ENCODE results near the gene NEBL. TPM values are rescaled to one million over a fixed set of nuclear protein-coding genes. Genes with fewer than 3 reads are reported as not detected.

The NEBL gene
- total RNA-seq, 1 experiment from 2014 or later, result 55.2 TPM

DNA sequence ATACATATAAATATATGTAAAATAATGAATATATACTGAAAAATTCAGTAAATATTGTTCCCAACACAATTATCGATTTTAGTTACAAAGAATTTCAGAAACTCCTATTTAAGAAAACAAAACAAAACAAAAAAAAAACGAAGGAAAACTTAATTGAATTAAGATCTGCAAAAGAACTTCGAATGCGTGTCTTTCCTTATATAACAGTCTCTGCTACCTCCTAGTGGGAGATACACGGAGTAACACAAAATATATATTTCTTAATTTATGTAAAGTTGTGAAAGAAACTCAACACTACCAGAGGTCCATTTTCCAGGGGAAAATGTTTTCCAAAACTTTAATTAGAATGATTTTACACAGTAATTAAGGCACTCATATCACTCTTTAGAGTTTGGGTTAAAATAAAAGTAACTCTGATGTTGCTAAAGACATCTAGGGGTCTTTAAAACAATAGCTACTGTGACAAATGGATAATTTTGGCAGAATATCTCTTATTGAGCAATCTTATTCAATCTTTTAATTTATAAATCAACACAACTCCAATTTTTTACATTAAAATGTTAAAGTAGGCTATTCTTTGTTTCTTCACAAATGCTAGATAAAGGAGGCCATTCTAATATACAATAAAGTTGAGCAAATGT is 41.6 kb downstream of the NEBL start:
- Histone ChIP-seq H3K9me3 (no peaks in the 10 kb centered on the region), H3K36me3 (ENCODE audit: control insufficient read depth, insufficient read depth, low read length) (no peaks in the 10 kb centered on the region), H3K27me3 (replicated peaks; ENCODE audit: control insufficient read depth, insufficient read depth, low read length) (no peaks in the 10 kb centered on the region), H3K4me1 (no peaks in the 10 kb centered on the region), H3K4me3 (ENCODE audit: low read depth, low read length) (no peak overlapping the region)
- BruUV-seq (replicated peaks), result no TSS peak
- no peaks in the 10 kb centered on the region for H3K36me3 Mint-ChIP-seq (ENCODE audit: insufficient read depth, unreplicated experiment)
- no peak overlapping the region for H3K27ac Mint-ChIP-seq (ENCODE audit: unreplicated experiment)
- CTCF ChIA-PET, result no interaction called here
- DNase-seq, result no peak
- intact Hi-C loops (cut with micrococcal nuclease; ENCODE audit: unreplicated experiment), result loop anchor here (1.0 to 5.0 kb wide), 3 partner anchors 317 to 1443 kb away; no protein-coding TSS in a partner anchor
- TF ChIP-seq, protein P1, sequence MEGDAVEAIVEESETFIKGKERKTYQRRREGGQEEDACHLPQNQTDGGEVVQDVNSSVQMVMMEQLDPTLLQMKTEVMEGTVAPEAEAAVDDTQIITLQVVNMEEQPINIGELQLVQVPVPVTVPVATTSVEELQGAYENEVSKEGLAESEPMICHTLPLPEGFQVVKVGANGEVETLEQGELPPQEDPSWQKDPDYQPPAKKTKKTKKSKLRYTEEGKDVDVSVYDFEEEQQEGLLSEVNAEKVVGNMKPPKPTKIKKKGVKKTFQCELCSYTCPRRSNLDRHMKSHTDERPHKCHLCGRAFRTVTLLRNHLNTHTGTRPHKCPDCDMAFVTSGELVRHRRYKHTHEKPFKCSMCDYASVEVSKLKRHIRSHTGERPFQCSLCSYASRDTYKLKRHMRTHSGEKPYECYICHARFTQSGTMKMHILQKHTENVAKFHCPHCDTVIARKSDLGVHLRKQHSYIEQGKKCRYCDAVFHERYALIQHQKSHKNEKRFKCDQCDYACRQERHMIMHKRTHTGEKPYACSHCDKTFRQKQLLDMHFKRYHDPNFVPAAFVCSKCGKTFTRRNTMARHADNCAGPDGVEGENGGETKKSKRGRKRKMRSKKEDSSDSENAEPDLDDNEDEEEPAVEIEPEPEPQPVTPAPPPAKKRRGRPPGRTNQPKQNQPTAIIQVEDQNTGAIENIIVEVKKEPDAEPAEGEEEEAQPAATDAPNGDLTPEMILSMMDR (IDR thresholded peaks at IDR 0.05; ENCODE audit: insufficient read depth in 1 of 2, low read depth in 1 of 2, low read length in 1 of 2, severe bottlenecking in 1 of 2, unreplicated experiment in 1 of 2), result peak; percentile 44 to 54
- H3K27me3 Mint-ChIP-seq (ENCODE audit: insufficient read depth, unreplicated experiment), result no peaks in the 10 kb centered on the region
- no peaks in the 10 kb centered on the region for H3K9me3 Mint-ChIP-seq (ENCODE audit: unreplicated experiment)
- H3K4me1 Mint-ChIP-seq (ENCODE audit: low read depth, unreplicated experiment), result no peaks in the 10 kb centered on the region
- POLR2A ChIA-PET, result no interaction called here
- H3K4me3 Mint-ChIP-seq (ENCODE audit: unreplicated experiment), result no peak overlapping the region

DNA sequence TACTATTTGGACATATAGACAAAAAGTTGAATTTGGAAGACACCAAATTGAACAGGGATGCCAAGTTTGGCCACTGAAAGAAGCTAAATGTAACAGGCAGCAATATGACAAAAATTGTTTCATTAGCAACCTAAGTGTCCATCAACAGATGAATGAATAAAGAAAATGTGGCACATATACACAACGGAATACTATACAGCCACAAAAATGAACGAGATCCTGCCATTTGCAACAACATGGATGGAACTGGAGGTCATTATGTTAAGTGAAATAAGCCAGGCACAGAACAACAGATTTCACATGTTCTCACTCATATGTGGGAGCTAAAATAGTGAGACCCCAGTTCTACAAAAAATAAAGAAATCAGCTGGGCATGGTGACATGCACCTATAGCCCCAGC is 43.8 kb downstream of the NEBL start:
- no TSS peak for BruUV-seq (replicated peaks)
- Histone ChIP-seq H3K27me3 (replicated peaks; ENCODE audit: control insufficient read depth, insufficient read depth, low read length) (no peaks in the 10 kb centered on the region), H3K9me3 (no peaks in the 10 kb centered on the region), H3K4me3 (ENCODE audit: low read depth, low read length) (no peak overlapping the region), H3K4me1 (no peaks in the 10 kb centered on the region), H3K36me3 (ENCODE audit: control insufficient read depth, insufficient read depth, low read length) (no peaks in the 10 kb centered on the region)
- Mint-ChIP-seq H3K27me3 (ENCODE audit: insufficient read depth, unreplicated experiment) (no peaks in the 10 kb centered on the region), H3K9me3 (ENCODE audit: unreplicated experiment) (no peaks in the 10 kb centered on the region), H3K4me1 (ENCODE audit: low read depth, unreplicated experiment) (no peaks in the 10 kb centered on the region), H3K27ac (ENCODE audit: unreplicated experiment) (no peak overlapping the region), H3K4me3 (ENCODE audit: unreplicated experiment) (no peak overlapping the region), H3K36me3 (ENCODE audit: insufficient read depth, unreplicated experiment) (no peaks in the 10 kb centered on the region)
- TF ChIP-seq, protein P1 (IDR thresholded peaks at IDR 0.05; ENCODE audit: insufficient read depth in 1 of 2, low read depth in 1 of 2, low read length in 1 of 2, severe bottlenecking in 1 of 2, unreplicated experiment in 1 of 2), result no peak
- ChIA-PET CTCF (no interaction called here), POLR2A (no interaction called here)
- intact Hi-C loops (cut with micrococcal nuclease; ENCODE audit: unreplicated experiment), result no loop called here
- DNase-seq, result no peak

DNA sequence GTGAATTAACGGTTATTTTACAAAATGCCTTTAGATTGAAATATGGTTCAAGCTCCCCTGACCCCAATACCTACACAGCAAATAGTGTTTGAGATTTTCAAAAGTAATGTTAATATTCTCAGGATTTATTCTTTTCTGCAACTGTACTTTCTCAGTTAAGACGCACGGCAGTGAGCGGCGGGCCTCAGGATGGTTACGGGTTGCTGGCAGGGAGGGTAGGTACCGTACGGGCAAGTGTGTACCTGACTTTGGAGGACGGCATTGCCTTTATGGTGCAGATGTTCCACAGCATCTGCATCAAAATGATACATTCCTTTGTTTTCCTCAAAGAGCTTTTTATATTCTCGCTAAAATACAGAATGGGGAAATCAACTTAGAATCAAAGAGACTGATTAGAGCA is 44.8 kb downstream of the NEBL start:
- Histone ChIP-seq H3K4me3 (ENCODE audit: low read depth, low read length) (no peak overlapping the region), H3K27me3 (replicated peaks; ENCODE audit: control insufficient read depth, insufficient read depth, low read length) (no peaks in the 10 kb centered on the region), H3K4me1 (no peaks in the 10 kb centered on the region), H3K9me3 (no peaks in the 10 kb centered on the region), H3K36me3 (ENCODE audit: control insufficient read depth, insufficient read depth, low read length) (no peaks in the 10 kb centered on the region)
- Mint-ChIP-seq H3K36me3 (ENCODE audit: insufficient read depth, unreplicated experiment) (no peaks in the 10 kb centered on the region), H3K27me3 (ENCODE audit: insufficient read depth, unreplicated experiment) (no peaks in the 10 kb centered on the region), H3K9me3 (ENCODE audit: unreplicated experiment) (no peaks in the 10 kb centered on the region), H3K27ac (ENCODE audit: unreplicated experiment) (no peak overlapping the region), H3K4me3 (ENCODE audit: unreplicated experiment) (no peak overlapping the region), H3K4me1 (ENCODE audit: low read depth, unreplicated experiment) (no peaks in the 10 kb centered on the region)
- DNase-seq, result no peak
- POLR2A ChIA-PET, result no interaction called here
- intact Hi-C loops (cut with micrococcal nuclease; ENCODE audit: unreplicated experiment), result no loop called here
- TF ChIP-seq, protein P1 (IDR thresholded peaks at IDR 0.05; ENCODE audit: insufficient read depth in 1 of 2, low read depth in 1 of 2, low read length in 1 of 2, severe bottlenecking in 1 of 2, unreplicated experiment in 1 of 2), result no peak
- no TSS peak for BruUV-seq (replicated peaks)
- CTCF ChIA-PET, result no interaction called here

Data from Caco-2 (cell line).